ENCODE data around the gene ZNF398. TPM values are rescaled to one million over a fixed set of nuclear protein-coding genes. Genes with fewer than 3 reads are reported as not detected.
A peak's percentile ranks its signal among the peaks of the same experiment; 100 is the strongest.

Gene ZNF398
- total and polyA plus RNA-seq, 2 of the 13 experiments (the other 11 are each of a cell fraction or from before 2014, with no cell fraction given): 3.0 to 8.9 TPM

- TF ChIP-seq NCOA2 (CRISPR knock-in tag; IDR thresholded peaks at IDR 0.05) (no peak), AKAP8 (CRISPR knock-in tag; IDR thresholded peaks at IDR 0.05) (no peak), IRF9 (CRISPR knock-in tag; IDR thresholded peaks at IDR 0.05; ENCODE audit: borderline replicate concordance) (no peak), RXRB (CRISPR knock-in tag; IDR thresholded peaks at IDR 0.05; ENCODE audit: borderline replicate concordance) (peak; percentile 76), PRPF4 (IDR thresholded peaks at IDR 0.05; ENCODE audit: low read depth, low read length, poor library complexity, severe bottlenecking) (no peak), ZNF879 (CRISPR knock-in tag; IDR thresholded peaks at IDR 0.05) (no peak), GZF1 (CRISPR knock-in tag; IDR thresholded peaks at IDR 0.05) (peak; percentile 56; the same call in 1 of the 2 replicates), ZNF329 (CRISPR knock-in tag; IDR thresholded peaks at IDR 0.05; ENCODE audit: low read depth) (peak; percentile 85), ZNF550 (CRISPR knock-in tag; IDR thresholded peaks at IDR 0.05; ENCODE audit: borderline replicate concordance) (no peak), KDM1A (CRISPR knock-in tag; IDR thresholded peaks at IDR 0.05) (0 out of 2 replicates have a peak, but pooled peaks have one; percentile 29), NPAS2 (CRISPR knock-in tag; IDR thresholded peaks at IDR 0.05; ENCODE audit: borderline replicate concordance) (no peak), MNT (IDR thresholded peaks at IDR 0.05) (no peak), CHD4 (IDR thresholded peaks at IDR 0.05; ENCODE audit: borderline replicate concordance, low read length) (no peak), MED13 (CRISPR knock-in tag; IDR thresholded peaks at IDR 0.05) (0 out of 2 replicates have a peak, but pooled peaks have one; percentile 65), ZSCAN22 (CRISPR knock-in tag; IDR thresholded peaks at IDR 0.05) (no peak), ZNF34 (CRISPR knock-in tag; IDR thresholded peaks at IDR 0.05; ENCODE audit: borderline replicate concordance) (no peak), HDAC2 (CRISPR knock-in tag; IDR thresholded peaks at IDR 0.05) (no peak), RARG (CRISPR knock-in tag; IDR thresholded peaks at IDR 0.05; ENCODE audit: low read depth) (no peak), EZH2 (conservative IDR thresholded peaks at IDR 0.05; ENCODE audit: low read depth, low read length) (no peak), CENPX (CRISPR knock-in tag; IDR thresholded peaks at IDR 0.05) (no peak), ZNF33B (CRISPR knock-in tag; IDR thresholded peaks at IDR 0.05) (no peak)
- TF ChIP-seq, protein P1, sequence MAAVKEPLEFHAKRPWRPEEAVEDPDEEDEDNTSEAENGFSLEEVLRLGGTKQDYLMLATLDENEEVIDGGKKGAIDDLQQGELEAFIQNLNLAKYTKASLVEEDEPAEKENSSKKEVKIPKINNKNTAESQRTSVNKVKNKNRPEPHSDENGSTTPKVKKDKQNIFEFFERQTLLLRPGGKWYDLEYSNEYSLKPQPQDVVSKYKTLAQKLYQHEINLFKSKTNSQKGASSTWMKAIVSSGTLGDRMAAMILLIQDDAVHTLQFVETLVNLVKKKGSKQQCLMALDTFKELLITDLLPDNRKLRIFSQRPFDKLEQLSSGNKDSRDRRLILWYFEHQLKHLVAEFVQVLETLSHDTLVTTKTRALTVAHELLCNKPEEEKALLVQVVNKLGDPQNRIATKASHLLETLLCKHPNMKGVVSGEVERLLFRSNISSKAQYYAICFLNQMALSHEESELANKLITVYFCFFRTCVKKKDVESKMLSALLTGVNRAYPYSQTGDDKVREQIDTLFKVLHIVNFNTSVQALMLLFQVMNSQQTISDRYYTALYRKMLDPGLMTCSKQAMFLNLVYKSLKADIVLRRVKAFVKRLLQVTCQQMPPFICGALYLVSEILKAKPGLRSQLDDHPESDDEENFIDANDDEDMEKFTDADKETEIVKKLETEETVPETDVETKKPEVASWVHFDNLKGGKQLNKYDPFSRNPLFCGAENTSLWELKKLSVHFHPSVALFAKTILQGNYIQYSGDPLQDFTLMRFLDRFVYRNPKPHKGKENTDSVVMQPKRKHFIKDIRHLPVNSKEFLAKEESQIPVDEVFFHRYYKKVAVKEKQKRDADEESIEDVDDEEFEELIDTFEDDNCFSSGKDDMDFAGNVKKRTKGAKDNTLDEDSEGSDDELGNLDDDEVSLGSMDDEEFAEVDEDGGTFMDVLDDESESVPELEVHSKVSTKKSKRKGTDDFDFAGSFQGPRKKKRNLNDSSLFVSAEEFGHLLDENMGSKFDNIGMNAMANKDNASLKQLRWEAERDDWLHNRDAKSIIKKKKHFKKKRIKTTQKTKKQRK (IDR thresholded peaks at IDR 0.05; ENCODE audit: low read length): no peak
- TF ChIP-seq, protein P2, sequence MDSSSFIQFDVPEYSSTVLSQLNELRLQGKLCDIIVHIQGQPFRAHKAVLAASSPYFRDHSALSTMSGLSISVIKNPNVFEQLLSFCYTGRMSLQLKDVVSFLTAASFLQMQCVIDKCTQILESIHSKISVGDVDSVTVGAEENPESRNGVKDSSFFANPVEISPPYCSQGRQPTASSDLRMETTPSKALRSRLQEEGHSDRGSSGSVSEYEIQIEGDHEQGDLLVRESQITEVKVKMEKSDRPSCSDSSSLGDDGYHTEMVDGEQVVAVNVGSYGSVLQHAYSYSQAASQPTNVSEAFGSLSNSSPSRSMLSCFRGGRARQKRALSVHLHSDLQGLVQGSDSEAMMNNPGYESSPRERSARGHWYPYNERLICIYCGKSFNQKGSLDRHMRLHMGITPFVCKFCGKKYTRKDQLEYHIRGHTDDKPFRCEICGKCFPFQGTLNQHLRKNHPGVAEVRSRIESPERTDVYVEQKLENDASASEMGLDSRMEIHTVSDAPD (CRISPR knock-in tag; IDR thresholded peaks at IDR 0.05): no peak
Measured at GRCh38 chr7:149195180-149196150, 48.2 kb downstream of the ZNF398 start, which contains the start of gene ZNF282 (continued).
